NCI-H1694 (cell line): Measurements from ENCODE around the gene KIF2C.
A peak's percentile ranks its signal among the peaks of the same experiment; 100 is the strongest.
"Not testable (repeated sequence)": the region's sequence is repeated elsewhere in the genome, so short reads cannot be mapped to it uniquely, and the experiment has no call there.

ENCODE experiments used
- DNase-seq: peaks from one replicate; lab custom pipeline; 2025; lab: John Stamatoyannopoulos, UW

KIF2C gene

GRCh38 chr1:44739307-44740178, at the start of gene KIF2C:
Gene KIF2C, plus strand, starts transcription at chr1:44739837. Its CDS starts 96 bp downstream, at chr1:44739933.
- peak; percentile 98 for DNase-seq

- no peak for DNase-seq
These were observed 46.5 kb upstream of the KIF2C start for GRCh38 chr1:44693159-44693558.

- no peak for DNase-seq
These were observed 45.7 kb upstream of the KIF2C start for GRCh38 chr1:44693900-44694299.

- no peak for DNase-seq
These were observed 44.7 kb upstream of the KIF2C start for GRCh38 chr1:44694863-44695478.

GRCh38 chr1:44695671-44696070, 44.0 kb upstream of the KIF2C start:
- DNase-seq, result no peak

GRCh38 chr1:44696101-44696500, 43.5 kb upstream of the KIF2C start:
- DNase-seq, result no peak

GRCh38 chr1:44696789-44697345, 42.8 kb upstream of the KIF2C start:
- no peak for DNase-seq

GRCh38 chr1:44698138-44698537, 41.5 kb upstream of the KIF2C start:
- DNase-seq, result no peak

GRCh38 chr1:44699375-44699774, 40.3 kb upstream of the KIF2C start:
- DNase-seq, result not testable (repeated sequence)

- no peak for DNase-seq
These were observed 39.1 kb upstream of the KIF2C start for GRCh38 chr1:44700573-44700972.

- no peak for DNase-seq
These were observed 38.5 kb upstream of the KIF2C start for GRCh38 chr1:44701141-44701573.

GRCh38 chr1:44705470-44705869, 34.2 kb upstream of the KIF2C start:
- DNase-seq, result no peak

- no peak for DNase-seq
These were observed 33.7 kb upstream of the KIF2C start for GRCh38 chr1:44705938-44706337.

- no peak for DNase-seq
These were observed 32.3 kb upstream of the KIF2C start for GRCh38 chr1:44707112-44707881.

GRCh38 chr1:44707959-44708831, 31.4 kb upstream of the KIF2C start:
- DNase-seq, result no peak

GRCh38 chr1:44713321-44713781, 26.3 kb upstream of the KIF2C start:
- DNase-seq, result no peak

GRCh38 chr1:44714532-44714931, 25.1 kb upstream of the KIF2C start:
- DNase-seq, result no peak

GRCh38 chr1:44714944-44715571, 24.6 kb upstream of the KIF2C start:
- DNase-seq, result peak; percentile 68

GRCh38 chr1:44717156-44717555, 22.5 kb upstream of the KIF2C start:
- DNase-seq, result no peak

- DNase-seq, result no peak
These were observed 22.0 kb upstream of the KIF2C start for GRCh38 chr1:44717653-44718052.

- DNase-seq, result no peak
These were observed 21.5 kb upstream of the KIF2C start for GRCh38 chr1:44718091-44718490.
